Heart left ventricle (tissue), 13 donors: ENCODE results near the gene OXTR.

ENCODE experiments used
- CTCF ChIP-seq, 12 donors: fragments of 200-600 bp; sonication (generic) in 4 of 12; IDR thresholded peaks; one replicate each; pipeline versions ENCODE4 v1.5.0 to v1.8.0; 2018 to 2022; ENCODE audit warnings: antibody characterized with exemption in 12 of 12, mild to moderate bottlenecking in 5 of 12
- POLR2A ChIP-seq, 2 donors: fragments of 450-650 bp; IDR thresholded peaks; one replicate each; pipeline ENCODE4 v1.6.1; 2017; ENCODE audit warnings: antibody characterized with exemption in 2 of 2, mild to moderate bottlenecking in 2 of 2, moderate library complexity in 2 of 2
- donor health status: ischemic (EF 13 %, LVEDD 7.1; RV severe dilation, severe dysfunction).
- donor health status: DM: no; HTN: yes; CAD: no.
- donor health status: DM: no; HTN: no; CAD: no.
- donor health status: ischemic (EF 25% LVEDD 6.9; RV normal size, moderate dysfunction).
- donor health status: ischemic (EF 25% LVEDD 5.7; RV mildly dilated, moderate dysfunction).
- donor health status: ischemic (EF 35%, LVEDD 5.7; RV mildly dilated, moderate dysfunction).
- donor health status: nonischemic (EF 11% LVEDD 7.7; RV severe dilation, severe dysfunction).
- donor health status: DM: yes; HTN: yes; CAD: no.
- donor health status: PGD.
- donor health status: ischemic (EF 29% LVEDD 5.4; RV normal size, mild dysfunction).
- donor health status: nonischemic (EF 23%, LVEDD 6.1; RV moderate dilation, normal function).

DNA sequence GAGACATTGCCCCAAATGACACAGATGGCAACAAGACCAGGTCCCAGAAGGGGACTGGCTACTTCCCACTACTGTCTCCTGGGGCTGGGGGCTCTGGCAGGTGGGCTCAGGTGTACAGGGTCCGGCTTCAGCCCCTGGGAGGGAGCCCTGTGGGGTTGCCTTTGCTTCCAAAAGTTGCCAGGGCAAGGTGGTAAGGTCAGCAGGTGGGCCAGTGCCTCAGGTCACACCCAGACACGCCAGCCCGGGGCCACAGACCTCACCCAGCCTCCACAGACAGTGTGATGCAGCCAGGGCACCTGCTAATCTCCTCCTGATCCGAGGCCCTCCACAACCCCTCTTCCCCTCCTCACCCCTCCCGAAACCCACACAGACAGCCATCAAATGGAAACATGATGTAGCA, 7.5 kb downstream of the OXTR start:
- TF ChIP-seq CTCF (IDR thresholded peaks at IDR 0.05) (no peak), POLR2A (IDR thresholded peaks at IDR 0.05) (no peak)
